Suprapubic skin (tissue), 3 donors: ENCODE measurements around the gene SLC39A2.

Experiments
- POLR2AphosphoS5 ChIP-seq, 3 donors: sonication (generic); formaldehyde crosslinking; IDR thresholded peaks; one replicate each; pipeline ENCODE4 v1.6.1; 2017; ENCODE audit warnings: antibody characterized with exemption in 3 of 3
- TF ChIP-seq, protein P1 (sequence below), 2 donors: fragments of 200-600 bp in 1 of 2; fragments of 450-650 bp in 1 of 2; sonication (generic) in 1 of 2; IDR thresholded peaks; one replicate each; pipeline ENCODE4 v1.5.1; 2016 to 2019; ENCODE audit warnings: antibody characterized with exemption in 2 of 2, mild to moderate bottlenecking in 1 of 2, moderate library complexity in 1 of 2

- TF ChIP-seq, protein P1, sequence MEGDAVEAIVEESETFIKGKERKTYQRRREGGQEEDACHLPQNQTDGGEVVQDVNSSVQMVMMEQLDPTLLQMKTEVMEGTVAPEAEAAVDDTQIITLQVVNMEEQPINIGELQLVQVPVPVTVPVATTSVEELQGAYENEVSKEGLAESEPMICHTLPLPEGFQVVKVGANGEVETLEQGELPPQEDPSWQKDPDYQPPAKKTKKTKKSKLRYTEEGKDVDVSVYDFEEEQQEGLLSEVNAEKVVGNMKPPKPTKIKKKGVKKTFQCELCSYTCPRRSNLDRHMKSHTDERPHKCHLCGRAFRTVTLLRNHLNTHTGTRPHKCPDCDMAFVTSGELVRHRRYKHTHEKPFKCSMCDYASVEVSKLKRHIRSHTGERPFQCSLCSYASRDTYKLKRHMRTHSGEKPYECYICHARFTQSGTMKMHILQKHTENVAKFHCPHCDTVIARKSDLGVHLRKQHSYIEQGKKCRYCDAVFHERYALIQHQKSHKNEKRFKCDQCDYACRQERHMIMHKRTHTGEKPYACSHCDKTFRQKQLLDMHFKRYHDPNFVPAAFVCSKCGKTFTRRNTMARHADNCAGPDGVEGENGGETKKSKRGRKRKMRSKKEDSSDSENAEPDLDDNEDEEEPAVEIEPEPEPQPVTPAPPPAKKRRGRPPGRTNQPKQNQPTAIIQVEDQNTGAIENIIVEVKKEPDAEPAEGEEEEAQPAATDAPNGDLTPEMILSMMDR (IDR thresholded peaks at IDR 0.05), result no peak
- no peak for TF ChIP-seq POLR2AphosphoS5 (IDR thresholded peaks at IDR 0.05)
Observed at GRCh38 chr14:20973501-20973900, 25.6 kb upstream of the SLC39A2 start.
